KMS-11 (cell line): ENCODE results near the gene FAAP20.

Source experiments
- H2AFZ ChIP-seq: fragments of 200-600 bp; sonication (generic); 2 replicates; pipeline ENCODE4 v1.6.1; 2016; ENCODE audit warnings: antibody characterized with exemption, mixed run types, low read depth
- H3K27ac ChIP-seq: fragments of 200-600 bp; sonication (generic); 2 replicates; pipeline ENCODE4 v1.6.1; 2016; ENCODE audit warnings: mild to moderate bottlenecking, mixed run types
- H3K27me3 ChIP-seq: fragments of 200-600 bp; sonication (generic); 2 replicates; pipeline ENCODE4 v1.6.1; 2017; ENCODE audit warnings: mild to moderate bottlenecking, low read depth, mixed run types, moderate library complexity; ENCODE audit not compliant: insufficient read depth
- H3K36me3 ChIP-seq: fragments of 200-600 bp; sonication (generic); 2 replicates; pipeline ENCODE4 v1.6.1; 2017; ENCODE audit warnings: mild to moderate bottlenecking, mixed run types; ENCODE audit not compliant: insufficient read depth
- H3K4me1 ChIP-seq: fragments of 200-600 bp; sonication (generic); 2 replicates; pipeline ENCODE4 v1.6.1; 2016; ENCODE audit warnings: mild to moderate bottlenecking, low read depth, mixed run types; ENCODE audit not compliant: poor library complexity, severe bottlenecking
- H3K4me2 ChIP-seq: fragments of 200-600 bp; sonication (generic); 2 replicates; pipeline ENCODE4 v1.7.0; 2016; ENCODE audit warnings: mild to moderate bottlenecking, mixed run types
- H3K4me3 ChIP-seq: fragments of 200-600 bp; sonication (generic); IDR thresholded peaks from 2 replicates; pipeline ENCODE4 v1.6.1; 2017; ENCODE audit warnings: low read depth, low read length, mixed read lengths; ENCODE audit not compliant: insufficient read depth
- H3K79me2 ChIP-seq: fragments of 200-600 bp; sonication (generic); 2 replicates; pipeline ENCODE4 v1.6.1; 2016; ENCODE audit warnings: low read depth, mixed run types; ENCODE audit not compliant: insufficient read depth
- H3K9ac ChIP-seq: fragments of 200-600 bp; sonication (generic); 2 replicates; pipeline ENCODE4 v1.6.1; 2016; ENCODE audit warnings: mild to moderate bottlenecking, mixed run types
- H4K20me1 ChIP-seq: fragments of 200-600 bp; sonication (generic); 2 replicates; pipeline ENCODE4 v1.6.1; 2016; ENCODE audit warnings: mild to moderate bottlenecking, mixed run types; ENCODE audit not compliant: insufficient read depth
- TF ChIP-seq, protein P1 (sequence below): fragments of 200-600 bp; sonication (generic); conservative IDR thresholded peaks from 2 replicates; pipeline ENCODE4 v1.6.1; 2017; ENCODE audit warnings: low read depth, mild to moderate bottlenecking, antibody characterized with exemption, low read length, moderate library complexity, mixed read lengths

FAAP20 gene

DNA sequence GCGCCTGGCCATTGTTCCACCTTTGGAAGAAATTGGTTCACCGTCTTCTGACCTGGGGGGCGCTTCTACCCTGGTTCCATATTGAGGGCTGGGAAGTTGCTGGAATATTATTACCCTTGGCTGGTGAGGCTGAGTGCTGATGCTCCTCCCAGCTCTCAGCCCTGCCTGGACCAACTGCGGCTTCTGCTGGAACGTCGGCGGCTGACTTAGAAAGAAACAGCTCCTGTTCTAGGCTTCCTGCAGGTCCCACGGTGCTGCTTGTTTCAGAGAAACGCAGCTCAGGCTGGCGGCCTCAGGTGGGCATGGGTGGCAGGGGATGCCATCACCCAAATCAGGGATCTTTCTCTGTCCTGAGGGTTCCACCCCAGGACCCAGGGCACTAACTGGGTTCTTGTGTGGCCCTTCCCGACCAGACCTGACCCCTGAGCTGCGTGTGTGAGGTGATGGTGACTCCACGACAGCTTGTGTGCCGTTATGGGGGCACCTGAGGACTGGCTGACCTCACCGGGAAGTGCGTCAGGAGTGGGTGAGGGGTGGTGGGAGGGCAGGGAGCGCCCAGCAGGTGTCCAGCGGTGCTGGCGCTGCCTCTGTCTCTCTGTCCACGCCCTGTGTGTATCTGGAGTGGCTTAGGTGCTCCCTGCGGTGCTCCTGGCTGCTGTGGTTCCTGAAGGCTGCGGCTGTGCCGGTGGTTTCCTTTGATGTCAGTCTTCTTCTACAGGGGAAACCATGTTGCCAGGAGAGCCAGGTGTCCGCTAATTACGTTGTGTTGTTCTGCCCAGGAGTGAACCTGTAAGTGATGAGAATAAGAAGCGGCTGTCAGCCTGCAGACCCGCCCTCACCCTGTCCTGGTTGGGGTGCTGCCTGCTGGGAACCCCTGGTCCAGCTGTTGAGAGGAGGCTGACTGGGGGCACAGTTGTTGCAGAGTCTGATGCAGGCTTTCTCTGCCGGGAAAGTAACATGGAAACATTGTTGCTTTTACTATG is 42.4 kb upstream of the FAAP20 start:
- TF ChIP-seq, protein P1, sequence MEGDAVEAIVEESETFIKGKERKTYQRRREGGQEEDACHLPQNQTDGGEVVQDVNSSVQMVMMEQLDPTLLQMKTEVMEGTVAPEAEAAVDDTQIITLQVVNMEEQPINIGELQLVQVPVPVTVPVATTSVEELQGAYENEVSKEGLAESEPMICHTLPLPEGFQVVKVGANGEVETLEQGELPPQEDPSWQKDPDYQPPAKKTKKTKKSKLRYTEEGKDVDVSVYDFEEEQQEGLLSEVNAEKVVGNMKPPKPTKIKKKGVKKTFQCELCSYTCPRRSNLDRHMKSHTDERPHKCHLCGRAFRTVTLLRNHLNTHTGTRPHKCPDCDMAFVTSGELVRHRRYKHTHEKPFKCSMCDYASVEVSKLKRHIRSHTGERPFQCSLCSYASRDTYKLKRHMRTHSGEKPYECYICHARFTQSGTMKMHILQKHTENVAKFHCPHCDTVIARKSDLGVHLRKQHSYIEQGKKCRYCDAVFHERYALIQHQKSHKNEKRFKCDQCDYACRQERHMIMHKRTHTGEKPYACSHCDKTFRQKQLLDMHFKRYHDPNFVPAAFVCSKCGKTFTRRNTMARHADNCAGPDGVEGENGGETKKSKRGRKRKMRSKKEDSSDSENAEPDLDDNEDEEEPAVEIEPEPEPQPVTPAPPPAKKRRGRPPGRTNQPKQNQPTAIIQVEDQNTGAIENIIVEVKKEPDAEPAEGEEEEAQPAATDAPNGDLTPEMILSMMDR, result no peak
- no peaks in the 10 kb centered on the region for H3K36me3 ChIP-seq
- no peak overlapping the region for H2AFZ ChIP-seq
- H3K9ac ChIP-seq, result no peak overlapping the region
- H3K79me2 ChIP-seq, result no peaks in the 10 kb centered on the region
- no peak overlapping the region for H3K4me2 ChIP-seq
- H3K4me3 ChIP-seq, result no peak overlapping the region
- H3K27me3 ChIP-seq, result peaks cover 37% of the 10 kb centered on the region; the same call in 1 of the 2 replicates
- no peaks in the 10 kb centered on the region for H4K20me1 ChIP-seq
- no peaks in the 10 kb centered on the region for H3K4me1 ChIP-seq
- no peak overlapping the region for H3K27ac ChIP-seq

DNA sequence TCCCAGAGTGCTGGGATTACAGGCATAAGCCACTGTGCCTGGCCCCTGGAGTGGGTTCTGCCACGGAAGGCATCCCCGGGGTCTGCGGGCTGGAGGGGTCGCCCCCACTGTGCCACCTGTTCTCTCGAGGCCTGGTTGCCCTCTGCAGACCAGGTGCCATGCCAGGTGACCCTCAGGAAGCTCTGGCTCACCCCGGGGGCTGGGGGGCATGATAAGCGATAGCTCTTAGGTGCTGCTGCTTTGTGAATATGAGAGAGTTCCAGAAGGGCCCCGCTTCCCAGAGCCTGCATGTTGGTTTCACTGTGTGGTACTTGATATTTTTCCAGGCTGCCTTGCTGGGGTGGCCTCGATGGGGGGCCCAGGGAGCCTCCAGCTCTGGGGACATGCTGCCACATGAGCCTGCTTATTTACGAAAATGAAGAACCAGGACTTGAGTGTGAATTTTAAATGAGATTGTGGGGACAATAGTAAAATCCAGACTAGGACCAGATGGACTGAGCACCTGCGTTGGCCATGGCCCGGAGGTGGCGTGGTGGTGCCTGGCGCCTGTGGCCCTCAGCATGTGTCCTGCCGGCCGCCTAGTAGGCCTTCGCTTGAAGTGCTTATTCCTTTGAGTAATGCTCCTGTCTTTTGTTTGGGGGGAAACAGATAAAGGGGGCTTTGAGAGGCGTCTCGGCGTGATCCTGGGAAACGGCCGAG is 40.9 kb upstream of the FAAP20 start:
- Histone ChIP-seq H4K20me1 (no peaks in the 10 kb centered on the region), H3K4me3 (no peak overlapping the region), H3K27ac (no peak overlapping the region), H3K27me3 (peaks cover 39% of the 10 kb centered on the region; the same call in 1 of the 2 replicates), H2AFZ (no peak overlapping the region), H3K79me2 (no peaks in the 10 kb centered on the region), H3K4me2 (no peak overlapping the region), H3K4me1 (no peaks in the 10 kb centered on the region), H3K9ac (no peak overlapping the region), H3K36me3 (no peaks in the 10 kb centered on the region)
- TF ChIP-seq, protein P1, result no peak

DNA sequence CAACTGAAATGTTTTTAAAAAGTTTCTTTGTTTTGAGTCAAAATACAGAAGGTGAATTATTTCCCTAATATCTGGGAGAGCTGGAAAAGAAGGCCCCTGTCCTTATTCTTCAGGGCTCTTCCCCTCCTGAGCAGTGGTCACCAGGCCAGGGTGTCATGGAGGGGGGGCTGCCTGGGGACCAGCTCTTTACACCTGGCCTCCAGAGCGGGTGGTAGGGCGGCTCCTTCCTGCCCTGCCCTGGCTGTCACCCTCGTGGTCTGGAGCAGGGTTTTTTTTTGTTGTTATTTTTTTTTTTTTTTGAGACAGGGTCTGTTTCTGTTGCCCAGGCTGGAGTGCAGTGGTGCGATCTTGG is 40.2 kb upstream of the FAAP20 start:
- Histone ChIP-seq H3K36me3 (no peaks in the 10 kb centered on the region), H4K20me1 (no peaks in the 10 kb centered on the region), H3K4me3 (no peak overlapping the region), H2AFZ (no peak overlapping the region), H3K4me2 (no peak overlapping the region), H3K4me1 (no peaks in the 10 kb centered on the region), H3K27me3 (peaks cover 34% of the 10 kb centered on the region; the same call in 1 of the 2 replicates), H3K9ac (no peak overlapping the region), H3K79me2 (no peaks in the 10 kb centered on the region), H3K27ac (no peak overlapping the region)
- TF ChIP-seq, protein P1, result no peak

- Histone ChIP-seq H3K4me3 (no peak overlapping the region), H3K79me2 (no peaks in the 10 kb centered on the region), H4K20me1 (no peaks in the 10 kb centered on the region), H3K4me1 (no peaks in the 10 kb centered on the region), H3K27me3 (peaks cover 31% of the 10 kb centered on the region; the same call in 1 of the 2 replicates), H3K27ac (no peak overlapping the region), H3K4me2 (no peak overlapping the region), H2AFZ (no peak overlapping the region), H3K36me3 (no peaks in the 10 kb centered on the region), H3K9ac (no peak overlapping the region)
- TF ChIP-seq, protein P1, result no peak
Observed at GRCh38 chr1:2233997-2234761, 39.6 kb upstream of the FAAP20 start.
